Activated CD8-positive, alpha-beta T cell treated with anti-CD3 and anti-CD28 coated beads, Interleukin-2, amount 10 ng/mL, durations not matched to agents 7 days and 5 days (primary cell): ENCODE data around the gene PSEN2. TPM values are rescaled to one million over a fixed set of nuclear protein-coding genes. Genes with fewer than 3 reads are reported as not detected.

Source experiments
- ATAC-seq: fragments of 150-1000 bp; cut with Tn5 transposase; one replicate; pipeline ENCODE4 v1.10.0; 2021; ENCODE audit warnings: moderate library complexity
- CTCF ChIA-PET: fragments of 350-600 bp; sonication (Branson Sonifier 250); formaldehyde crosslinking; loops from one replicate; lab custom pipeline; 2021; ENCODE audit warnings: antibody characterized with exemption; lab: Charles Lee
- POLR2A ChIA-PET: fragments of 350-600 bp; sonication (Branson Sonifier 250); formaldehyde crosslinking; loops from one replicate; lab custom pipeline; 2021; ENCODE audit warnings: antibody characterized with exemption; lab: Charles Lee
- DNase-seq: peaks from one replicate; pipeline ENCODE4 v3.0.0-alpha.2; 2020
- H3K27ac Mint-ChIP-seq: one replicate; pipeline ENCODE4 v1.8.0; 2021; ENCODE audit warnings: mild to moderate bottlenecking, mixed read lengths
- H3K27me3 Mint-ChIP-seq: one replicate; pipeline ENCODE4 v1.8.0; 2021; ENCODE audit warnings: low read depth, mixed read lengths
- H3K36me3 Mint-ChIP-seq: one replicate; pipeline ENCODE4 v1.8.0; 2021; ENCODE audit warnings: low read depth, mixed read lengths
- H3K4me1 Mint-ChIP-seq: one replicate; pipeline ENCODE4 v1.8.0; 2021; ENCODE audit warnings: low read depth, mixed read lengths
- H3K4me3 Mint-ChIP-seq: one replicate; pipeline ENCODE4 v1.8.0; 2021; ENCODE audit warnings: mild to moderate bottlenecking, mixed read lengths
- H3K9me3 Mint-ChIP-seq: one replicate; pipeline ENCODE4 v1.8.0; 2022; ENCODE audit warnings: mixed read lengths; ENCODE audit not compliant: insufficient read depth
- total RNA-seq, 2 experiments: library from RNA; stranded (reverse); gene quantifications; one replicate each; pipeline ENCODE4 v1.2.3, GENCODE V29; 2021

PSEN2 gene
- total RNA-seq, 2 experiments from 2014 or later = 3.0 to 3.6 TPM

DNA sequence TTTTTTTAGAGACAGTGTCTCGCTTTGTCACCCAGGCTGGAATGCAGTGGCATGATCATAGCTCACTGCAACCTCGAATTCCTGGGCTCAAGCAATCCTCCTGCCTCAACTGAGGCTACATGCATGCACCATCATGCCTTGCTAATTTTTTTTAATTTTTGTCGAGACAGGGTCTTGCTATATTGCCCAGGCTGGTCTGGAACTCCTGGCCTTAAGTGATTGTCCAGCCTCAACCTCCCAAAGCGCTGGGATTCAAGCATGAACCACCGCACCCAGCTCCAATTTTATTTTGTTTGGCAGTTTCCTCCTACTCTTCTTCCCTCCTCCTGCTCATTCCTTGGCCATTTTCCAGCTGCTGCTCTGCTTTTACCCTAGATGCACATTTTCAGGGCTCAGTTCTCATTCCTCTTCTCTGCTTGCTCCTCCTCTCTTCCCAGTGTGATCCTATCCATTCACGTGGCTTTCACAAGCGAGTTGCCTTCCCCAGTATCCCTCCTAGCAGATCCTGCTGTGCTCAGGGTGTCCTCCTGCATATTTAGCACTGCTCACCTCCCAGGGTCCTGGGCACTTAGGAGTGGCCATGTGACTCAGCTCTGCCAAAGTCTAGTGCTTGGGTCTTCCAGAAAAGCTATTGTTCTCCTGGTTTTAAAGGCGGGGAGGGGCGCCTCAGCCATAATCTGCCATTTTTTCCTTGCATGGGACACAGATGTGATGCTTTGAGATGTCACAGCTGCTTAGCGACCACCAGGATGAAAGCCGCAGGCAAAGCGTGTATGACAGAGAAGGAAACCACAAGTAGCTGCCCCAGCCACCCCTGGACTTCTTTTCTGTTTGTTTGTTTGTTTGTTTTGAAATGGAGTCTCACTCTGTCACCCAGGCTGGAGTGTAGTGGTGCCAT is 33.7 kb downstream of the PSEN2 start:
- Mint-ChIP-seq H3K9me3 (no peaks in the 10 kb centered on the region), H3K27ac (no peak overlapping the region), H3K27me3 (peaks cover 2% of the 10 kb centered on the region), H3K36me3 (no peaks in the 10 kb centered on the region), H3K4me1 (no peaks in the 10 kb centered on the region), H3K4me3 (no peak overlapping the region)
- DNase-seq (no peak), ATAC-seq (no peak)
- POLR2A ChIA-PET = no interaction called here
- CTCF ChIA-PET = no interaction called here

DNA sequence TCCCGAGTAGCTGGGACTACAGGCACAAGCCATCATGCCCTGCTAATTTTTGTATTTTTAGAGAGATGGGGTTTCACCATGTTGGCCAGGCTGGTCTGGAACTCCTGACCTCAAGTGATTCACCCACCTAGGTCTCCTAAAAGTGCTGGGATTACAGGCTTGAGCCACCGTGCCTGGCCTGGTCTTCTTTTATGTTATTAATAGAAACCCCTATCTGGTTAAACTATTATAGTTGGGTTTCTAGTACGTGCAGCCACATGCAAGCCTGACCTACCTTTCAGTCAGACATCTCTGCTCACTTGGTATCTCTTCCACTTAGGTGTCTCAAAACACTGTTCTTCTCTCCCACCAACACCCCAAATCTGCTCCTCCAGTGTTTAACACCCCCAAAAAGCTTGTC is 34.4 kb downstream of the PSEN2 start:
- peaks cover 2% of the 10 kb centered on the region for H3K27me3 Mint-ChIP-seq

DNA sequence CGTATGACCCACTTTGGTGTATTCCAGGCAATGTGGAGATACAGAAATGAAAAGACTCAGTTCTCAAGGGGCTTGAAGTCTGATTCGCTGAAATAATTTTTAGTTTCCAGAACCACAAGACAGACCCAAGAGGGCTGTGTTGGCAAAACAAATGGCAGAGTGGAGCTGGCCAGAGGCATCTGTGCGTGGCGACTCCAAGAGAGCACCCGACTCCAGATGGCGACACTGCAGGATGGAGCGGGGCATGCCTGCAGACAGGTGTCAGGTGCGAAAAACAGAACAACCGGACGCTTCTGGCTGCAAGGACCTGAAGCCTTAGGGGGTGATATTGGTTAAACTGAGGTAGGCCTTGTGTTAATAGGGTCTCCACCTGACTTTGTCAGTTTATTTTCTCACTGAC is 38.0 kb downstream of the PSEN2 start:
- CTCF ChIA-PET = no interaction called here
- no peak for ATAC-seq
- Mint-ChIP-seq H3K27ac (no peak overlapping the region), H3K9me3 (no peaks in the 10 kb centered on the region), H3K36me3 (no peaks in the 10 kb centered on the region), H3K4me3 (no peak overlapping the region), H3K4me1 (no peaks in the 10 kb centered on the region), H3K27me3 (peaks cover 2% of the 10 kb centered on the region)
- POLR2A ChIA-PET = no interaction called here
- DNase-seq = no peak

More for the DNA sequence above, 34.4 kb downstream of the PSEN2 start:
- H3K27ac Mint-ChIP-seq = no peak overlapping the region
- no peaks in the 10 kb centered on the region for H3K4me1 Mint-ChIP-seq
- no peak for DNase-seq
- no peaks in the 10 kb centered on the region for H3K9me3 Mint-ChIP-seq
- no peak overlapping the region for H3K4me3 Mint-ChIP-seq
- POLR2A ChIA-PET = no interaction called here
- no peaks in the 10 kb centered on the region for H3K36me3 Mint-ChIP-seq
- CTCF ChIA-PET = no interaction called here
- ATAC-seq = no peak

DNA sequence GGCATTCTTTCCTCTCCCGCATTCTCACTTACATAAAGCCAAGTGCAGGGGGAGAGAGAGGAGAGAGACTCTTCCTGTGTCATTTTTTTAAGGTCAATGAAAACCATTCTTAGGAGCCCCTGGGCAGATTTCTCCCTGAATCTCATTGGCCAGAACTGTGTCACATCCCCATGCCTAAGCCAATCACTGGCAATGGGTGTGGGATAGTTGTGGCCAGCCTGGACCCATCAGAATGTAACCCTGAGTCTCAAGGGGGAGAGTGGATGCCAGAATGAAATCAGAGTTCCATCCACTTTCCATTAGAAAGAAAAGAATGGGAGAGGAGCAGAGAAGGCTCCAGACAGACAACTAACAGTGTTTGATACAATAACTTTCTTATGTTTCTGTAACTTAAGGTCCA is 38.5 kb downstream of the PSEN2 start:
- ATAC-seq (no peak), DNase-seq (no peak)
- no peaks in the 10 kb centered on the region for H3K4me1 Mint-ChIP-seq
- CTCF ChIA-PET = no interaction called here
- H3K4me3 Mint-ChIP-seq = no peak overlapping the region
- no peaks in the 10 kb centered on the region for H3K9me3 Mint-ChIP-seq
- no peak overlapping the region for H3K27ac Mint-ChIP-seq
- peaks cover 2% of the 10 kb centered on the region for H3K27me3 Mint-ChIP-seq
- POLR2A ChIA-PET = no interaction called here
- H3K36me3 Mint-ChIP-seq = no peaks in the 10 kb centered on the region

DNA sequence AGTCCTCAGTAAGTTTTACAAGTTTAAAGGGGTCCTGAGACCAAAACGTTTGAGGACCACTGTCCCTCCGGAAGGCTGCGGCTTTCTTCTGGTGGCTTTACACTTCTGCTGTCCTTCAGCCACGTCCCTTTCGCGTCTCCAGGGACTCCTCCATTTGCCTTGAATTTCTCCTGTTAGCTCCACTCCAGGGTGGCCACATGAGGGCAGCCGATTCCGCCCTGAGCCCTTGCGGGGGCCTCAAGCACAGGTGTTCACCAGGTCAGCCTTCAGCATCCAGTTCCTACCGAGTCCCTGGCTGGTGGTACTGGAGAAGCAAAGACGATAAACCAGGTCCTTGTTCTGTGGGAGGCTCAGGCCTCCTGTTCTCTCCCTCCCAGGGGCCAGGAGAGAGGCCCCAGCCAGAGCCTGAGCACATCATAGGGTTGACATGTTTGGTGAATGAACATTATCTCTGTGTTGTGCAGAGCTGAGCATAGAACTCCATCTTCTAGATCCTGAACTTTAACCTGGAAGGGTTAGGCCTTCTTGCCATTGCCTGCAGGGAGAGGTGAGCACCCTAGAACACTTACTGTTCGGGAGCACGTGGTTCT is 42.3 kb downstream of the PSEN2 start:
- peak; percentile 57 for DNase-seq
- POLR2A ChIA-PET = no interaction called here
- peak; percentile 73 for ATAC-seq
- Mint-ChIP-seq H3K36me3 (no peaks in the 10 kb centered on the region), H3K9me3 (no peaks in the 10 kb centered on the region), H3K4me1 (peaks cover 2% of the 10 kb centered on the region), H3K4me3 (no peak overlapping the region), H3K27ac (no peak overlapping the region), H3K27me3 (no peaks in the 10 kb centered on the region)
- CTCF ChIA-PET = interaction anchor here (0.7 to 1.3 kb wide), 7 partner anchors 9 to 304 kb away, joined by 3 to 5 read pairs (median 3); partner anchors contain the start of gene COQ8A

DNA sequence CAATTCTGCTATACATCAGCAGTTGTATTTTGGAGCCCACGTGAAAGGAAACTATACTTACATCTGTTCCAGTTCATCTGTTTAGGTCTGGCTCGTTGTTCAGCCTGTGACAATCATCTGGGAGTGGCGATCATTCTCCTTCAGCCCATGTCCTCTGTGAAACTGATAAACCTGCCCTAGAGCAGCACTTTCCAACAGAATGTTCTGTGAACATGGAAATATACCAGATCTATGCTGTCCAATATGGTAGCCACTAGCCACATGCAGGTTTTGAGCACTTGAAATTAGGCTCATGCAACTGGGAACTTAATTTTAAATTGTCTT is 45.2 kb downstream of the PSEN2 start:
- Mint-ChIP-seq H3K9me3 (no peaks in the 10 kb centered on the region), H3K4me3 (no peak overlapping the region), H3K4me1 (peaks cover 2% of the 10 kb centered on the region), H3K27me3 (no peaks in the 10 kb centered on the region), H3K27ac (no peak overlapping the region), H3K36me3 (no peaks in the 10 kb centered on the region)
- POLR2A ChIA-PET = interaction anchor here (1.9 kb wide), 1 partner anchor 24 kb away, joined by 6 read pairs; no protein-coding TSS in a partner anchor
- no peak for ATAC-seq
- CTCF ChIA-PET = interaction anchor here (1.2 kb wide), 1 partner anchor 23 kb away, joined by 4 read pairs; the partner anchor contains the start of gene COQ8A
- DNase-seq = no peak

DNA sequence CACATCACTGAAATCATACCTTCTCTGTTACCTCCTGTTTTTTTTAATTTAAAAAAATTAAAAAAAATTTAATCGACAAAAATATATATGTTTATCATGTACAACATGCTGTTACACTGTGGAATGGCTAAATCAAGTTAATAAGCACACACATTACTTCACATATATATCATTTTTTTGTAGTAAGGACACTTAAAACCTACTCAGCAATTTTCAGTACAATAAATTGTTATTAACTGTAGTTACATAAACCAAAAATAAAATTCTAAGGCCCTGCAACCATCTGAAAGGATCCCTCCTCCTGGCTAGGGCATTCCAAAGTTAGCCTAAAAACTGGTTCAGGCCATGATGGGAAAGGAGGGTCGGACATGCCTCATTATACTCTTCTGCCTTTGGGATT is 46.1 kb downstream of the PSEN2 start:
- H3K27me3 Mint-ChIP-seq = no peaks in the 10 kb centered on the region
- ATAC-seq (no peak), DNase-seq (no peak)
- no peaks in the 10 kb centered on the region for H3K9me3 Mint-ChIP-seq
- H3K4me1 Mint-ChIP-seq = peaks cover 2% of the 10 kb centered on the region
- ChIA-PET CTCF (no interaction called here), POLR2A (interaction anchor here (1.9 kb wide), 1 partner anchor 23 kb away, joined by 6 read pairs; no protein-coding TSS in a partner anchor)
- H3K36me3 Mint-ChIP-seq = no peaks in the 10 kb centered on the region
- H3K4me3 Mint-ChIP-seq = no peak overlapping the region
- no peak overlapping the region for H3K27ac Mint-ChIP-seq

DNA sequence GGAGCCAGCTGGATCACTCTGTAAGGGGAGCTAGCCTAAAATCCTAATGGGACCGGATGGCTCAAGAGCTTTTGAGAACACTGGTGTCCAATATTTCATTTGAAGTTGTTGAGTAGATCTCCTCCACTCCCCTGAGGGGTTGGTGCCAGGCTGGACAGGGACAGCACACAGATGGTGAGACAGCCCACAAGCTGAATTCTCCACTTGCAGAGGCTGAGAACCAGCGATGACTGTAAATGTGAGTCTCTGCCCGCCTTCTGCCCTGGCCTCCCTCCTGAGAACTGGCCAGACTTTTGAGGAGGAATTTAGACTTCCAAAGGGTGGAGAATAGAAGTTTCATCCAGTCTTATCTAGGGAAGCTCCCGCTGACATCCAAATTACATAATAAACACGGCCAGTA is 49.2 kb downstream of the PSEN2 start:
- H3K4me1 Mint-ChIP-seq = peaks cover 2% of the 10 kb centered on the region
- H3K4me3 Mint-ChIP-seq = no peak overlapping the region
- H3K36me3 Mint-ChIP-seq = no peaks in the 10 kb centered on the region
- POLR2A ChIA-PET = interaction anchor here (2.1 kb wide), 1 partner anchor 19 kb away, joined by 9 read pairs; no protein-coding TSS in a partner anchor
- CTCF ChIA-PET = no interaction called here
- DNase-seq = no peak
- no peak for ATAC-seq
- no peaks in the 10 kb centered on the region for H3K27me3 Mint-ChIP-seq
- no peaks in the 10 kb centered on the region for H3K9me3 Mint-ChIP-seq
- no peak overlapping the region for H3K27ac Mint-ChIP-seq

DNA sequence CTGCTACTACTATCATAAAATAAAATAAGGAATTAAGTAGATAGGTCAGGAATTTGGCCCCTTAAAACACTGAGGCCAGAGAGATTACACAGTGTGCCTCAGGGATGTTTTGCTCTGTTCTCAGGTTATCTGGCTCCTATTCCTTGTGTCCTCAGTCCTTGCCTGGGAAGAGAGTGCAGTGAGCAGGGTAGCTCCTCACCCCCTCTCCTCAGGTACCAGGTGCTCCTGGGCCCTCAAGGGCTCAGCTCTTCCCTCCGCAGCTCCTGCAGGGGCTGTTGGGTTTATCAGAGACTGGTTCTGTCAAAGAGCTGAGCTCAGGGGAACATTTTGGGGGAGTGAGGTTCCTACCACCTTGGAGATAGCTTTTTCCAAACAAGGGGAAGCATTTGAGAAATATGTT is 49.6 kb downstream of the PSEN2 start:
- ChIA-PET POLR2A (no interaction called here), CTCF (no interaction called here)
- ATAC-seq (no peak), DNase-seq (no peak)
- H3K27ac Mint-ChIP-seq = no peak overlapping the region
- H3K4me1 Mint-ChIP-seq = peaks cover 2% of the 10 kb centered on the region
- H3K36me3 Mint-ChIP-seq = no peaks in the 10 kb centered on the region
- no peak overlapping the region for H3K4me3 Mint-ChIP-seq
- no peaks in the 10 kb centered on the region for H3K9me3 Mint-ChIP-seq
- H3K27me3 Mint-ChIP-seq = no peaks in the 10 kb centered on the region

DNA sequence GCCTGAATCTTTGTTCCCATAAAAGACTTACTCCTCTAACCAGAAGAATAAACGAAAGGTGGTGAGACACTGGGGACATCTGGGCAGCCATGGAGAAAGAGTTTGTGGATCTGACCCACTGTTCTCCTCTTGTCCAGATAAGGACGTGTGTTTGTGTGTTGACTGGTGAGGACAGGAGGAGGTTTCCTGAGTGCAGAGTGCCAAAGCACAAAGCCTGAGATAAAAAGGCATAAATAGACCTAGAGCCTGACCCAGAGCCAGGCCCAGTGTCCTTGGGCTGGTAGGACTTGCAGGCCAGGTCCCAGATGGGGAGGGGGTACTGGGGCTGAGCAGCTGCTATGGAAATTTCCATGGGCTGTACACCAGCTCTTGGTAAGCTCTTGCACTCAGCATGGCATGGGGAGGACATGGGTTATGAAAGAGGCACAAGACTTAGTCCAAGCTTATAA is 50.1 kb downstream of the PSEN2 start:
- Mint-ChIP-seq H3K4me3 (no peak overlapping the region), H3K4me1 (no peaks in the 10 kb centered on the region), H3K36me3 (no peaks in the 10 kb centered on the region), H3K27ac (no peak overlapping the region), H3K9me3 (no peaks in the 10 kb centered on the region), H3K27me3 (no peaks in the 10 kb centered on the region)
- no peak for DNase-seq
- no peak for ATAC-seq
- POLR2A ChIA-PET = no interaction called here
- CTCF ChIA-PET = no interaction called here

DNA sequence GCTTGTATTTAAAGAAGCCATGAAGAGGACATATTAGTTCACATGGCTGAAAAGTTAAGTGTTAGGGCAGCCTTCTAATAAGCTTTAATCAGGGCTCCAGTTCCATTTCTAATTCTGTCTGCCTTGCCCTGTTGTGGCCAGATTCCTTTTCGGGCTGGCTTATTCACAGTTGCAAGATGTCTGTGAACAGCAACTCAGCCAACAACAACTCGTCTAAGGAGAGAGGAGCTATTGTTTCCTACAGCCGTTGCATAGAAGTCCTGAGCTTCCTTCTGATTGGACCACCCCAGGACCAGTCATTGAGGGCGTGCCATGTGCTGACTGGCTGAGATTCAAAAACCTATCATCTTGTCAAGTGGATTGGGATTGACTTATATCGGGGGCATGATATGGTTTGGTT is 51.1 kb downstream of the PSEN2 start:
- ChIA-PET CTCF (interaction anchor here (1.2 kb wide), 1 partner anchor 9 kb away, joined by 5 read pairs; no protein-coding TSS in a partner anchor), POLR2A (no interaction called here)
- Mint-ChIP-seq H3K27ac (no peak overlapping the region), H3K4me1 (no peaks in the 10 kb centered on the region), H3K4me3 (no peak overlapping the region), H3K9me3 (no peaks in the 10 kb centered on the region), H3K36me3 (no peaks in the 10 kb centered on the region), H3K27me3 (no peaks in the 10 kb centered on the region)
- DNase-seq = no peak
- ATAC-seq = no peak
